Measurements from ENCODE around the gene INHBE. TPM values are rescaled to one million over a fixed set of nuclear protein-coding genes. Genes with fewer than 3 reads are reported as not detected.
A peak's percentile ranks its signal among the peaks of the same experiment; 100 is the strongest.

Gene INHBE
- total and polyA plus RNA-seq, 7 experiments from 2014 or later: 0.12 TPM; not detected in 6

DNA sequence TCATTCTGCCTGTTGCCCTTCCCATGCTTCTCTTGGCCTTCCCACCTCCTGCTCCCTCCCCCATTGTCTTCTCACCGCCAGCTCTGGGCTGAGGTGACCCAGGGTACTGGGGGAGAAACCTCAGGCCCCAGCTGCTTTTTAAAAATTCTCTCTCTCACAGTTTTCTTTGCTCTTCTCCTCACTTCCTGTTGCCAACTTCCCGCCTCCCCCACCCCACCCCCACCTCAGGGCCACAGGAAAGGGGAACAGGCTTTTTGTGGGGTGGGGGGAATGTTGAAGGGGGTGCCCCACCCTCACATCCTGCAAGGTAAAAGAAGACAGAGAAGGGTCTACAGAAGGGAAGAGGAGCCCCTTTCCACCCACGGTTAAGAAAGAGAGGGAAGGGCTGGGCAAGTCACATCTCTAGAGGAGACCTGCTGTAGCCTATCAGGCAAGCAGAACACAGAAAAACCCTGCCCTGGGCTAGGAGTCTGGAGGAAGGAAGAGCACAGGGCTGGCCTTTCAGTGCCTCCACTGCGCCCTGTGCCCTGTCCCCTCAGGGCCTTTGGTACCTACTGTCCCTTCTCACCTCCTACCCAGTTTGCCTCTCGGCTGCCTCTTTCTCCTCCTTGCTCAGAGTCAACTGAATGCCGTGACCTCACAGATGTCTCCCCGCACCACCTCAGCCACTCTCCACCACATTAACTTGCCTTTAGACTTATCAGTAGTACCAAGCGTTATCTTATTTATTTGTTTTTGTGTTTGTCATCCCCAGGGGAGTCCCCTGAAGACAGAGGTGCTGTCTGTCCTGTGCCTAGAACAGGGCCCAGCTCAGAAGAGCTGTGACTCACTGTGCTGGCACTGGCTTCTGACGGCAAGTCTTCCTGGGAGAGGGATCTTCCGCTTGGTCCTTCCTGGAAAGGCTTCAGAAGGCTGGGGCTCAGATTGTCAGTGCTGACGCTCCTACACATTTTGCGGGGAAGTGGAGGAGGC, 22.9 kb downstream of the INHBE start:
- Mint-ChIP-seq H3K9me3 (peaks cover 0 to 2% (median 0%) of the 10 kb centered on the region in 11 donors), H3K4me3 (peak overlapping the region; percentile 84 to 100 (median 98)), H3K27ac (peak overlapping the region; percentile 97 to 100 (median 100)), H3K36me3 (peaks cover 6 to 32% (median 20%) of the 10 kb centered on the region in 5 donors), H3K4me1 (peaks cover 61 to 78% (median 71%) of the 10 kb centered on the region in 7 donors), H3K27me3 (no peaks in the 10 kb centered on the region)
- ChIA-PET CTCF (interaction anchor here (0.9 to 9.6 kb wide), 11 partner anchors 8 to 234 kb away, joined by 3 to 101 read pairs (median 4); partner anchors contain the start of genes GLI1 and INHBE), POLR2A (interaction anchor here (0.5 to 5.9 kb wide), 17 partner anchors 9 to 1548 kb away, joined by 3 to 81 read pairs (median 4); partner anchors contain the start of genes DCTN2, DDIT3, GLI1 and MARS1)
- intact Hi-C loops (cut with micrococcal nuclease): loop anchor here (1.0 to 5.0 kb wide), 11 partner anchors 9 to 391 kb away; partner anchors contain the start of genes NAB2 (in 2 of the 2), OS9 (in 2 of the 2), CDK4 (in 1 of the 2) and DCTN2 (in 1 of the 2)
- ATAC-seq (peak; percentile 62), DNase-seq (peak in 8 of 9 donors; percentile 49 to 76 (median 69))
- Histone ChIP-seq H3K4me1 (ENCODE audit: control insufficient read depth in 2 of 2, insufficient read depth in 2 of 2, low read length in 2 of 2) (peaks cover 56 to 66% of the 10 kb centered on the region in 2 donors), H3K4me3 (ENCODE audit: low read length) (peak overlapping the region; percentile 95), H3K9me3 (ENCODE audit: control insufficient read depth in 2 of 3, low read length in 3 of 3) (no peaks in the 10 kb centered on the region), H3K27me3 (ENCODE audit: control insufficient read depth in 2 of 2, insufficient read depth in 2 of 2, low read length in 2 of 2) (no peaks in the 10 kb centered on the region), H3K36me3 (ENCODE audit: control insufficient read depth in 2 of 3, insufficient read depth in 3 of 3, low read length in 3 of 3) (peaks cover 14 to 26% (median 20%) of the 10 kb centered on the region in 3 experiments), H3K27ac (ENCODE audit: low read depth, low read length) (peak overlapping the region; percentile 94)

DNA sequence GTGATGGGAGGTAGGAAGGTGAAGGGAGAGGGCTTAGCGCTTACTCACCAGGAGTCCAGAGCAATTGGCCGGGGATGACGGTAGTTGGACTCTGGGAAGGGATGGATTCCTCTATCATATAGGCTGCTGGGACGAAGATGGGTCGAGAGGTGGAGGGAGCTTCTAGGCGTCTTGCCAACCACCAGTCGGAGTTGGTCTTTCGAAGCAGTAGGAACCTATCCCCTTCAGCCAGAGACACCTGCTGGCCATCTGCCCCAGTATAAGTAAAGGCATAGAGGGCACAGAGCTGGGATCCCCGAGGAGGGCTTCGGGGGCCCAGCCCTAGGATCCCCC, 23.9 kb downstream of the INHBE start:
- intact Hi-C loops (cut with micrococcal nuclease): loop anchor here (1.0 to 5.0 kb wide), 6 partner anchors 8 to 392 kb away; partner anchors contain the start of genes NAB2 (in 2 of the 2), OS9 (in 2 of the 2), CDK4 (in 1 of the 2) and DDIT3 (in 1 of the 2)
- H3K9me3 ChIP-seq (ENCODE audit: control insufficient read depth in 2 of 3, low read length in 3 of 3): no peaks in the 10 kb centered on the region
- no peaks in the 10 kb centered on the region for H3K27me3 ChIP-seq (ENCODE audit: control insufficient read depth in 2 of 2, insufficient read depth in 2 of 2, low read length in 2 of 2)
- Mint-ChIP-seq H3K4me3 (peak overlapping the region; percentile 84 to 100 (median 98)), H3K36me3 (peaks cover 6 to 26% (median 15%) of the 10 kb centered on the region in 5 donors), H3K9me3 (peaks cover 0 to 2% (median 0%) of the 10 kb centered on the region in 11 donors), H3K27me3 (no peaks in the 10 kb centered on the region), H3K27ac (peak overlapping the region; percentile 97 to 100 (median 100)), H3K4me1 (peaks cover 58 to 74% (median 69%) of the 10 kb centered on the region in 7 donors)
- H3K4me1 ChIP-seq (ENCODE audit: control insufficient read depth in 2 of 2, insufficient read depth in 2 of 2, low read length in 2 of 2): peaks cover 55 to 60% of the 10 kb centered on the region in 2 donors
- peak overlapping the region; percentile 94 for H3K27ac ChIP-seq (ENCODE audit: low read depth, low read length)
- peak overlapping the region; percentile 95 for H3K4me3 ChIP-seq (ENCODE audit: low read length)
- POLR2A ChIA-PET: interaction anchor here (0.8 to 5.9 kb wide), 9 partner anchors 10 to 226 kb away, joined by 3 to 81 read pairs (median 3); partner anchors contain the start of genes DDIT3, GLI1 and MARS1
- H3K36me3 ChIP-seq (ENCODE audit: control insufficient read depth in 2 of 3, insufficient read depth in 3 of 3, low read length in 3 of 3): peaks cover 8 to 18% (median 12%) of the 10 kb centered on the region in 3 experiments
- no peak for ATAC-seq
- DNase-seq: peak in 1 of 9 donors; percentile 12
- CTCF ChIA-PET: interaction anchor here (9.6 kb wide), 1 partner anchor 19 kb away, joined by 101 read pairs; the partner anchor contains the start of gene GLI1

- Histone ChIP-seq H3K36me3 (ENCODE audit: control insufficient read depth in 2 of 3, insufficient read depth in 3 of 3, low read length in 3 of 3) (peaks cover 3 to 12% (median 7%) of the 10 kb centered on the region in 3 experiments), H3K4me1 (ENCODE audit: control insufficient read depth in 2 of 2, insufficient read depth in 2 of 2, low read length in 2 of 2) (peaks cover 50 to 54% of the 10 kb centered on the region in 2 donors), H3K27ac (ENCODE audit: low read depth, low read length) (peak within 1 kb of the TSS; percentile 94), H3K4me3 (ENCODE audit: low read length) (peak within 1 kb of the TSS; percentile 95), H3K9me3 (ENCODE audit: control insufficient read depth in 2 of 3, low read length in 3 of 3) (no peaks in the 10 kb centered on the region), H3K27me3 (ENCODE audit: control insufficient read depth in 2 of 2, insufficient read depth in 2 of 2, low read length in 2 of 2) (no peaks in the 10 kb centered on the region)
- peaks cover 52 to 69% (median 63%) of the 10 kb centered on the region in 7 donors for H3K4me1 Mint-ChIP-seq
- peak in 8 of 9 donors; percentile 29 to 90 (median 84) for DNase-seq
- intact Hi-C loops (cut with micrococcal nuclease): loop anchor here (1.0 to 5.0 kb wide), 6 partner anchors 8 to 392 kb away; partner anchors contain the start of genes NAB2 (in 2 of the 2), OS9 (in 2 of the 2), CDK4 (in 1 of the 2) and DDIT3 (in 1 of the 2)
- ChIA-PET POLR2A (interaction anchor here (0.6 to 5.9 kb wide), 15 partner anchors 9 to 850 kb away, joined by 3 to 81 read pairs (median 5); partner anchors contain the start of genes BAZ2A, DDIT3, GLI1 and MARS1), CTCF (interaction anchor here (1.2 to 9.6 kb wide), 3 partner anchors 14 to 213 kb away, joined by 3 to 101 read pairs (median 4); partner anchors contain the start of gene GLI1)
- peak within 1 kb of the TSS; percentile 84 to 100 (median 98) for H3K4me3 Mint-ChIP-seq
- H3K27me3 Mint-ChIP-seq: no peaks in the 10 kb centered on the region
- H3K36me3 Mint-ChIP-seq: peaks cover 3 to 21% (median 9%) of the 10 kb centered on the region in 5 donors
- peaks cover 0 to 2% (median 0%) of the 10 kb centered on the region in 11 donors for H3K9me3 Mint-ChIP-seq
- ATAC-seq: peak; percentile 72
- H3K27ac Mint-ChIP-seq: peak within 1 kb of the TSS; percentile 97 to 100 (median 100)
Observed at GRCh38 chr12:57479376-57480115, 24.4 kb downstream of the INHBE start, which contains the start of gene ARHGAP9. ARHGAP9 (minus strand) TSS chr12:57479866; CDS start chr12:57479406, 460 bp downstream.

DNA sequence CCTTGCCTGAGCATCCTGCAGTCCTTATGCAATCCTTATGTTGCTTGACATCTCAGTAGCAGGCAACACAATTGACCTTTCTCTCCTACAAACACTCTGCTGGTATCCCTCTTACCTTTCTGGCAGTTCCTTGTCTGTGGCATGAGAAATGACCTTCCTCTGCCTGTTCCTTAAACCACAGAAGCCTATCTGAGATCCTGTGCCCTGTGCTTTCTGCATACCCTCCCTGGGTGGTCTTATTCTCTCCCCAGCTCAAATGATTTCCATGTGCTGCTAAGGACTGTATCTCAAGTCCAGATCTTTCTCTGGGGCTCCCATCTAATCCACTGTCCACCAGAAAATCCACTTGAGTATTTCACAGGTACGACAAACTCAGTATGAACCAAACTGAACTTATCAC, 26.6 kb downstream of the INHBE start:
- intact Hi-C loops (cut with micrococcal nuclease): no loop called here
- Histone ChIP-seq H3K27ac (ENCODE audit: low read depth, low read length) (peak overlapping the region; percentile 94), H3K27me3 (ENCODE audit: control insufficient read depth in 2 of 2, insufficient read depth in 2 of 2, low read length in 2 of 2) (no peaks in the 10 kb centered on the region), H3K4me3 (ENCODE audit: low read length) (no peak overlapping the region), H3K9me3 (ENCODE audit: control insufficient read depth in 2 of 3, low read length in 3 of 3) (no peaks in the 10 kb centered on the region), H3K36me3 (ENCODE audit: control insufficient read depth in 2 of 3, insufficient read depth in 3 of 3, low read length in 3 of 3) (no peaks in the 10 kb centered on the region), H3K4me1 (ENCODE audit: control insufficient read depth in 2 of 2, insufficient read depth in 2 of 2, low read length in 2 of 2) (peaks cover 35 to 40% of the 10 kb centered on the region in 2 donors)
- peaks cover 0 to 10% (median 7%) of the 10 kb centered on the region in 5 donors for H3K36me3 Mint-ChIP-seq
- H3K4me3 Mint-ChIP-seq: peak overlapping the region in 8 of 10 donors; percentile 3 to 99 (median 75)
- ATAC-seq: no peak
- peaks cover 0 to 2% (median 0%) of the 10 kb centered on the region in 11 donors for H3K9me3 Mint-ChIP-seq
- peaks cover 42 to 57% (median 49%) of the 10 kb centered on the region in 7 donors for H3K4me1 Mint-ChIP-seq
- ChIA-PET POLR2A (interaction anchor here (0.6 to 2.4 kb wide), 4 partner anchors 16 to 65 kb away, joined by 3 to 14 read pairs (median 6); partner anchors contain the start of gene DCTN2), CTCF (interaction anchor here (1.0 to 9.6 kb wide), 3 partner anchors 21 to 44 kb away, joined by 3 to 101 read pairs (median 4); partner anchors contain the start of genes GLI1 and MBD6)
- no peak for DNase-seq
- H3K27me3 Mint-ChIP-seq: no peaks in the 10 kb centered on the region
- H3K27ac Mint-ChIP-seq: peak overlapping the region; percentile 97 to 100 (median 100)

DNA sequence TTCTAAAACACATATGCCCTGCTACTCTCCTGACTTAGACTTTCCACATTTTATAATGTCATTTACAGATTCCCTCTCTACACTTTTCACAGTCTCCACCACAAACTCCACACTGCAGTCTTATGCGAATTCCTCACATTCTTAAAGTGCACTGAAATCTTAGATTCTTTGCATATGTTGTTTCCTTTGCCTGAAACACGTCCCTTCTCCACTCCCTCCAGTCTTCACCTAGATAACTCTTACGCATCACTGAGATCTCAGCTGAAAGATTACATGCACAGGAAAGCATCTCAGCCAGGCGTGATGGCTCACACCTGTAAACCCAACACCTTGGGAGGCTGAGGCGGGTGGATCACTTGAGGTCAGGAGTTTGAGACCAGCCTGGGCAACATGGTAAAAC, 28.4 kb downstream of the INHBE start:
- peaks cover 0 to 2% (median 0%) of the 10 kb centered on the region in 11 donors for H3K9me3 Mint-ChIP-seq
- ChIA-PET CTCF (interaction anchor here (1.2 kb wide), 1 partner anchor 29 kb away, joined by 3 read pairs; the partner anchor contains the start of gene INHBE), POLR2A (interaction anchor here (0.6 to 1.5 kb wide), 2 partner anchors 12 to 52 kb away, joined by 3 read pairs; no protein-coding TSS in a partner anchor)
- H3K4me1 ChIP-seq (ENCODE audit: control insufficient read depth in 2 of 2, insufficient read depth in 2 of 2, low read length in 2 of 2): peaks cover 37 to 43% of the 10 kb centered on the region in 2 donors
- ATAC-seq: no peak
- peaks cover 32 to 61% (median 55%) of the 10 kb centered on the region in 7 donors for H3K4me1 Mint-ChIP-seq
- peaks cover 0 to 4% (median 0%) of the 10 kb centered on the region in 3 experiments for H3K36me3 ChIP-seq (ENCODE audit: control insufficient read depth in 2 of 3, insufficient read depth in 3 of 3, low read length in 3 of 3)
- no peak overlapping the region for H3K4me3 ChIP-seq (ENCODE audit: low read length)
- peak overlapping the region in 3 of 10 donors; percentile 14 to 27 (median 25) for H3K4me3 Mint-ChIP-seq
- intact Hi-C loops (cut with micrococcal nuclease): no loop called here
- H3K27me3 Mint-ChIP-seq: peaks cover 0 to 2% (median 0%) of the 10 kb centered on the region in 5 donors
- no peak overlapping the region for H3K27ac ChIP-seq (ENCODE audit: low read depth, low read length)
- peaks cover 0 to 9% (median 5%) of the 10 kb centered on the region in 5 donors for H3K36me3 Mint-ChIP-seq
- H3K27ac Mint-ChIP-seq: peak overlapping the region; percentile 0 to 85 (median 68)
- no peaks in the 10 kb centered on the region for H3K27me3 ChIP-seq (ENCODE audit: control insufficient read depth in 2 of 2, insufficient read depth in 2 of 2, low read length in 2 of 2)
- no peaks in the 10 kb centered on the region for H3K9me3 ChIP-seq (ENCODE audit: control insufficient read depth in 2 of 3, low read length in 3 of 3)
- no peak for DNase-seq
